ENCODE data around the gene POLR2L. TPM values are rescaled to one million over a fixed set of nuclear protein-coding genes. Genes with fewer than 3 reads are reported as not detected.
A peak's percentile ranks its signal among the peaks of the same experiment; 100 is the strongest.

POLR2L gene
- total RNA-seq, 1 experiment from 2014 or later, result 117 TPM

- Histone ChIP-seq H3K4me3 (ENCODE audit: low read depth, low read length, poor library complexity, severe bottlenecking) (no peak overlapping the region), H3K36me3 (ENCODE audit: insufficient read depth, low read length, poor library complexity, severe bottlenecking) (peaks cover 5% of the 10 kb centered on the region), H3K9me3 (ENCODE audit: low read depth, low read length, poor library complexity, severe bottlenecking) (no peaks in the 10 kb centered on the region), H3K4me1 (ENCODE audit: insufficient read depth, low read length, poor library complexity, severe bottlenecking) (no peaks in the 10 kb centered on the region), H3K27ac (ENCODE audit: low read depth, low read length, poor library complexity, severe bottlenecking) (no peak overlapping the region), H3K27me3 (replicated peaks; ENCODE audit: insufficient read depth, low read depth, low read length, poor library complexity) (no peaks in the 10 kb centered on the region)
- intact Hi-C loops (cut with micrococcal nuclease; ENCODE audit: unreplicated experiment), result no loop called here
- TF ChIP-seq, protein P1, sequence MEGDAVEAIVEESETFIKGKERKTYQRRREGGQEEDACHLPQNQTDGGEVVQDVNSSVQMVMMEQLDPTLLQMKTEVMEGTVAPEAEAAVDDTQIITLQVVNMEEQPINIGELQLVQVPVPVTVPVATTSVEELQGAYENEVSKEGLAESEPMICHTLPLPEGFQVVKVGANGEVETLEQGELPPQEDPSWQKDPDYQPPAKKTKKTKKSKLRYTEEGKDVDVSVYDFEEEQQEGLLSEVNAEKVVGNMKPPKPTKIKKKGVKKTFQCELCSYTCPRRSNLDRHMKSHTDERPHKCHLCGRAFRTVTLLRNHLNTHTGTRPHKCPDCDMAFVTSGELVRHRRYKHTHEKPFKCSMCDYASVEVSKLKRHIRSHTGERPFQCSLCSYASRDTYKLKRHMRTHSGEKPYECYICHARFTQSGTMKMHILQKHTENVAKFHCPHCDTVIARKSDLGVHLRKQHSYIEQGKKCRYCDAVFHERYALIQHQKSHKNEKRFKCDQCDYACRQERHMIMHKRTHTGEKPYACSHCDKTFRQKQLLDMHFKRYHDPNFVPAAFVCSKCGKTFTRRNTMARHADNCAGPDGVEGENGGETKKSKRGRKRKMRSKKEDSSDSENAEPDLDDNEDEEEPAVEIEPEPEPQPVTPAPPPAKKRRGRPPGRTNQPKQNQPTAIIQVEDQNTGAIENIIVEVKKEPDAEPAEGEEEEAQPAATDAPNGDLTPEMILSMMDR (conservative IDR thresholded peaks at IDR 0.05; ENCODE audit: low read depth, low read length), result no peak
- TF ChIP-seq EZH2 (IDR thresholded peaks at IDR 0.05; ENCODE audit: borderline replicate concordance, low read depth, low read length, poor library complexity, severe bottlenecking), result no peak
- peak; percentile 42 for DNase-seq (ENCODE audit: low spot score)
- BruUV-seq (replicated peaks), result no TSS peak
- POLR2A ChIA-PET (ENCODE audit: low non-redundant PET), result no interaction called here
- CTCF ChIA-PET, result no interaction called here
Observed at GRCh38 chr11:882596-882995, 40.3 kb upstream of the POLR2L start.

- no peak overlapping the region for H3K27ac ChIP-seq (ENCODE audit: low read depth, low read length, poor library complexity, severe bottlenecking)
- peaks cover 5% of the 10 kb centered on the region for H3K4me1 ChIP-seq (ENCODE audit: insufficient read depth, low read length, poor library complexity, severe bottlenecking)
- no peak for DNase-seq (ENCODE audit: low spot score)
- CTCF ChIA-PET, result no interaction called here
- no TSS peak for BruUV-seq (replicated peaks)
- no peaks in the 10 kb centered on the region for H3K27me3 ChIP-seq (replicated peaks; ENCODE audit: insufficient read depth, low read depth, low read length, poor library complexity)
- TF ChIP-seq, protein P1 (conservative IDR thresholded peaks at IDR 0.05; ENCODE audit: low read depth, low read length), result no peak
- no peak for TF ChIP-seq EZH2 (IDR thresholded peaks at IDR 0.05; ENCODE audit: borderline replicate concordance, low read depth, low read length, poor library complexity, severe bottlenecking)
- POLR2A ChIA-PET (ENCODE audit: low non-redundant PET), result no interaction called here
- intact Hi-C loops (cut with micrococcal nuclease; ENCODE audit: unreplicated experiment), result no loop called here
- H3K9me3 ChIP-seq (ENCODE audit: low read depth, low read length, poor library complexity, severe bottlenecking), result no peaks in the 10 kb centered on the region
- peaks cover 5% of the 10 kb centered on the region for H3K36me3 ChIP-seq (ENCODE audit: insufficient read depth, low read length, poor library complexity, severe bottlenecking)
- H3K4me3 ChIP-seq (ENCODE audit: low read depth, low read length, poor library complexity, severe bottlenecking), result no peak overlapping the region
Observed at GRCh38 chr11:880447-880846, 38.1 kb upstream of the POLR2L start.

DNA sequence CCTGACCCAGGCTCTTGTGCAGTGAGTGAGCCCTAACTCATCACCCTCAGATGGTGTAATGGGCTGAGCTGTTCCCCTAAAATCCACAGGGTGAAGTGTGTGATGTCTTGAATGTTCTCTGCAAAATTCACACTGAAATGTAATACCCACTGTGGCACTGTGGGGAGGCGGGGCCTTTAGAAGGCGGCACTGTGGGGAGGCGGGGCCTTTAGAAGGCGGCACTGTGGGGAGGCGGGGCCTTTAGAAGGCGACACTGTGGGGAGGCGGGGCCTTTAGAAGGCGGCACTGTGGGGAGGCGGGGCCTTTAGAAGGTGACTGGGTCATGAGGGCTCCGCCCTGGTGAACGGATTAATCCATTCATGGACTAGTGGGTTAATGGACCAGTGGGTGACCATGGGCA, 35.2 kb upstream of the POLR2L start:
- POLR2A ChIA-PET (ENCODE audit: low non-redundant PET), result no interaction called here
- no TSS peak for BruUV-seq (replicated peaks)
- Histone ChIP-seq H3K9me3 (ENCODE audit: low read depth, low read length, poor library complexity, severe bottlenecking) (no peaks in the 10 kb centered on the region), H3K27me3 (replicated peaks; ENCODE audit: insufficient read depth, low read depth, low read length, poor library complexity) (no peaks in the 10 kb centered on the region), H3K36me3 (ENCODE audit: insufficient read depth, low read length, poor library complexity, severe bottlenecking) (no peaks in the 10 kb centered on the region), H3K27ac (ENCODE audit: low read depth, low read length, poor library complexity, severe bottlenecking) (no peak overlapping the region), H3K4me3 (ENCODE audit: low read depth, low read length, poor library complexity, severe bottlenecking) (no peak overlapping the region), H3K4me1 (ENCODE audit: insufficient read depth, low read length, poor library complexity, severe bottlenecking) (peaks cover 5% of the 10 kb centered on the region)
- CTCF ChIA-PET, result no interaction called here
- no peak for TF ChIP-seq EZH2 (IDR thresholded peaks at IDR 0.05; ENCODE audit: borderline replicate concordance, low read depth, low read length, poor library complexity, severe bottlenecking)
- intact Hi-C loops (cut with micrococcal nuclease; ENCODE audit: unreplicated experiment), result no loop called here
- DNase-seq (ENCODE audit: low spot score), result peak; percentile 69

DNA sequence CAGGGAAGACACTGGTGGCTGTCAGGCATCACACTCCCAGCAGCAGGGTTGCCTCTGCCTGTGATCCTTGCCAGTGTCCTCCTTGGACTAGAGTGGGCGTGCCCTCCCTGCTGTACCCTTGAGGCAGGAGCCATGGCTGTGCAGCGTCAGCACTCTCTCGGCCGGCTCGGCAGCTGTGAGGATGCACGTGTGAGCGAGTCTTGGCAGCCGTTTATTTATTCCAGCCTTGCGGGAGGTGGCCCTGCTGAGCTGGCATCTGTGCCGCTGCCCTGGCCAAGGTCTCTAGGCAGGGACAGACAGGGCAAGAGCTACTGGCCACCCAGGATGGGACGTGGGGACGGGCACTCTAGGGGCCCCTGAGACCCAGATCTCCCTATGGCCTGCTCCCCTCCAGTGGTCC, 34.2 kb upstream of the POLR2L start:
- BruUV-seq (replicated peaks), result no TSS peak
- intact Hi-C loops (cut with micrococcal nuclease; ENCODE audit: unreplicated experiment), result no loop called here
- H3K4me1 ChIP-seq (ENCODE audit: insufficient read depth, low read length, poor library complexity, severe bottlenecking), result peaks cover 5% of the 10 kb centered on the region
- H3K36me3 ChIP-seq (ENCODE audit: insufficient read depth, low read length, poor library complexity, severe bottlenecking), result no peaks in the 10 kb centered on the region
- no peaks in the 10 kb centered on the region for H3K9me3 ChIP-seq (ENCODE audit: low read depth, low read length, poor library complexity, severe bottlenecking)
- ChIA-PET POLR2A (ENCODE audit: low non-redundant PET) (no interaction called here), CTCF (no interaction called here)
- no peak for DNase-seq (ENCODE audit: low spot score)
- no peak for TF ChIP-seq EZH2 (IDR thresholded peaks at IDR 0.05; ENCODE audit: borderline replicate concordance, low read depth, low read length, poor library complexity, severe bottlenecking)
- TF ChIP-seq, protein P1 (conservative IDR thresholded peaks at IDR 0.05; ENCODE audit: low read depth, low read length), result no peak
- no peak overlapping the region for H3K27ac ChIP-seq (ENCODE audit: low read depth, low read length, poor library complexity, severe bottlenecking)
- H3K27me3 ChIP-seq (replicated peaks; ENCODE audit: insufficient read depth, low read depth, low read length, poor library complexity), result no peaks in the 10 kb centered on the region
- no peak overlapping the region for H3K4me3 ChIP-seq (ENCODE audit: low read depth, low read length, poor library complexity, severe bottlenecking)

All from A673 (cell line).